Fibroblast of skin of right biceps (primary cell): ENCODE measurements around the gene UNC93B1.

ENCODE experiments used
- DNase-seq: peaks from one replicate; pipeline ENCODE4 v3.0.0-alpha.2; 2013

Gene UNC93B1

DNA sequence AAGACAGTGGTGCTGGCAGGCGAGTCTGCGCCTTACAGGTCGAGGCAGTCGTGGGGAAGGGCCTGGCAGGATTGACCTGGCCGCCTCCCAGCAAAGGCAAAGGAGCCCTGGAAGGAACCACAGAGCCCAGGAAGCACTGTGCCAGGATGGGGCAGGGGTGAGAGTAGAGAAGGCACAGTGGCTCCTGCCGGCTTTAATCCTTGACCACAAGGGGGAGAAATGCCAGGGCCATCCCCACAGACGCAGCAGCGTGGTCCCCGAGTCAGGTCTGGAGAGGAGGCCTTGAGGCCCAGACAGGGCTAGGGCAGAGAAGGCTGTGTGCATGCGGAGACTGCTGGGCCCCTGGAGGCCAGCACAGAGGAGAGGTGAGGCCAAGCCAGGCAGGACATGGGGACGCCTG is 16.7 kb upstream of the UNC93B1 start:
- peak; percentile 35 for DNase-seq

DNA sequence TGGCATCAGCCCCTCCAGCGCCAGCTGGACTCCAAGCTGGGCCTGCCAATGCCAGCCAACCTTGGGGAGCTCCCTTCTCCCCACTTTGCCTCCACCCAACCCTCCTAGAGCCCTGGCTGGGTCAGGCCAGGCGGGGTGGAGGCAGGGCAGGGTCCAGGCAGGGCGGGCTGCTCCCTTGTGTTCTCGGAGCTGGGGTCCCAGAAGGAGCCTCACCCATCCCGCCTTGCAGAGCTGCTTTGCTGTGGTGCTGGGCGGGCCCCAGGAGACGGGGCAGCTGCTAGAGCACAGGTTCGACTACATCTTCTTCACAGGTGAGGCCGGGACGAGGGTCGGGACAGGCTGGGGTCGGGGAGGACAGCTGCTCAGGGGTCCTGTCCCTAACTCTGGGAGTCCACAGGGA is 15.6 kb upstream of the UNC93B1 start:
- no peak for DNase-seq

DNA sequence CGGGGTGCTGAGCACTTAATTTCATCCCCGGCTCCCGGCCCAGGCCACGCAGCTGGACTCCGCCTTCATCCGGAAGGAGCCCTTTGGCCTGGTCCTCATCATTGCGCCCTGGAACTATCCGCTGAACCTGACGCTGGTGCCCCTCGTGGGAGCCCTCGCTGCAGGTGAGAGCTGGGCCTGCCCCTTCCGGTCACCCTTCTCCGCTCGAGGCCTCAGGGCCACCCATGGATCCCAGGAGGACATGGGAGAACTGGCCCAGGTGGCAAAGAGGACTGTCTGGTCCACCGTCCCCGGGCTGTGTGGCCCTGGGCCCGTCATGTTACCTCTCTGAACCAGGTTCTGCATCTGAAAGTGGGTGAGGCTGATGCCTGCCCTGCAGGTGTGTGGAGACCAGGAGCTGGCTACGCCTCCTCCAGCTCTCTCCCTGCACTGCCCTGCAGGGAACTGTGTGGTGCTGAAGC is 14.9 kb upstream of the UNC93B1 start:
- DNase-seq, result no peak

DNA sequence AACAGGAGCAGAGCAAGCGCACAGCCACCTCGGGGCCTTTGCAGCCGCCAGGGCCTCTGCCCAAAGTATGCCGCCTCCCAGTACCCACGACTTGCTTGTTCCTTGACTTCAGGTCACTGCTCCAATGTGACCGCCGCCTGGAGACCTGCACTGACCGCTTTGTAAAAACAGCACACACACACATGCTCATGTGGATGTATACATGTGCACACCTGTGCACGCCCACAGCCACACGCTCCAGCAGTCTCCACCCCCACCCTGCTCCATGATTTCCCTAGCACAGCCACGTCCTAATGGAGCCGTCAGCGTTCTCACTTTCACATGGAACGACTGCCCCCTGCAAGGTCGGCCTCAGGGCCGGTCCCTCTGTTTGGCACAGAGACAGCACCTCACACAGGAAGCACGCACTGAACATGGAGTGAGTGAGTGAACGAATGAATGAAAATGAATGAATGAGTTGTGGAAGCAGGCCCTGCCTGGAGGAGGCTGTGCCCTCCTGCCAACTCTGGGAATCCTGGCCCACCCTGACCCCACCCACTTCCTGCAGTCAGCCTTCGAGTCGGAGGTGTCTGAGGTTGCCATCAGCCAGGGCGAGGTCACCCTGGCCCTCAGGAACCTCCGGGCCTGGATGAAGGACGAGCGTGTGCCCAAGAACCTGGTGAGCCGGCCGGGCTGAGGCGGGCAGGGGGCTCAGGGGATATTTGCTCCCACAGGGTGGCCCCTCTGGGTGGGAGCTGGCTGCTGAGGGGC is 14.3 kb upstream of the UNC93B1 start:
- DNase-seq, result no peak

DNA sequence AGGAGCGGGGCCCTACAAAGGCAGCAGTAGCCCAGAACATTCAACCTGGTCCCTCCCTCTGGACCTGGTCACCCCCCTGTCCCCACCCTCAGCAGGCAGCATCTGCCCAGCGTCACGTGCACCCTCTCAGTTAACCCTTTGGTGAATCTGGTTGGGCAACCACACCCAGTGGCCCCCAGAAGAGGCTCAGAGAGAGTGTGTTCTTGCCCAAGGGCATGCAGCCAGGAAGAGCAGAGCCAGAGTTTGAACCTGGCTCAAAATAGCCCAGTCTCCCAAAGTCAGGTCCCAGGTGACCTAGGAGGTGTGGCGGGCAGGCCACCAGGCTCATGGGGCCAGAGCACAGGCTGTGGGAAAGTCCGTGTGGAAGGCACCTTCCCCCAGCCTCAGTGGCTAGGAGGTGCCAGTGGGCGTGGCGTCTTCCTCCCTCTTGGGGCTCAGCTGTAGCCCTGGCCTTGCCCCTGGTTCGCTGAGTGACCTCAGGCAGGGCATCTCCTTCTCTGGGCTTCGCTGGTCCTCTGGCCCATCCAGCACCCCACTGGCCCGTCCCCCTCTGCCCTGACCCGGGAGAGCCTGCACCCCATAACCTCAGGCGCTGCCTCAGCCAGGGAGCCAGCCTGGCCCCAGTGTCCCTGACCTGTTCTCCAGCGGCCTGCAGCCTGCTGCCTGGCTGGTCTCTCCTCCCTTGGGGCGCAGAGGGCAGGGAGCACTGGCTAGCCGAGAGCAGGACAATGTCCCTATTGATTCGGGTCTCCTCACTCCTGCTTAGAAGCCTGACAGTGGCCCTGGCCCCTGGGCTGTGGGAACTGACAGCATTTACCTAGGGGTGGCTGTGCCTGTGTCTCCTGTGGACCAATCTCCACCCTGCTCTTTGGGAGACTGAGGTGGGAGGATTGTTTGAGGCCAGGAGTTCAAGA is 13.3 kb upstream of the UNC93B1 start:
- no peak for DNase-seq

DNA sequence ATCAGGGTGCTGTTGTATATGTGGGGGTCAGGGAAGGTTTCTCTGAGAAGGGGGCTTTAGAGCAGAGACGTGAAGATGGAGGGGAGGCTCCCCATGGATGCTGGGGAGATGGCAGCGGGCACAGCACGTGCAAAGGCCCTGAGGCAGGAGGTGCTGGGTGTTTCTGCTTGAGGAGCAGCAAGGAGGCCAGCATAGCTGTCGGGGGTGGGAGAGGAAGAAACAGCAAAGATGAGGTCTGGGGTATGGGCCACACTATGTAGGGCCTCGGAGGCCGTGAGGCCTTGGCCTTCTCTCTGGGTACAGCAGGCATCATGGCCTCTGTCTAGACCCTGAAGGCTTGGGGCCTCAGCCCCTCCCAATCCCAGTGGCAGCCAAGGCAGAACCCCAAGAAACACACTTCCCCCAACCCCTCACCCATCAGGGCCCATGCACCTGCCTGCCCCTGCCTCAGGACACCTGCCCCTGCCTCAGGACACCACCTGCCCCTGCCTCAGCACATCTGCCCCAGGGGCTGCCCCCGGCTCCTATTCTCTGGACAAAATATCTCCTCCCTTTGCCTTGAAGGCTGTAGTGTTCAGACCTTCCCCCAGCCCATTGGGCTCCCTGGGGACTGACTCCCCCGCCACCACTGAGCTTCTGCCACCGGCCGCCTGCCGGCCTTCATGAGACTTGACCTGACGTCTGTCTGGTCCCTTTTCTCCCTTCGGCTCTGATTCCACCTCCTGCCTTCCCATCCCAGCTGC is 12.4 kb upstream of the UNC93B1 start:
- DNase-seq, result no peak

DNA sequence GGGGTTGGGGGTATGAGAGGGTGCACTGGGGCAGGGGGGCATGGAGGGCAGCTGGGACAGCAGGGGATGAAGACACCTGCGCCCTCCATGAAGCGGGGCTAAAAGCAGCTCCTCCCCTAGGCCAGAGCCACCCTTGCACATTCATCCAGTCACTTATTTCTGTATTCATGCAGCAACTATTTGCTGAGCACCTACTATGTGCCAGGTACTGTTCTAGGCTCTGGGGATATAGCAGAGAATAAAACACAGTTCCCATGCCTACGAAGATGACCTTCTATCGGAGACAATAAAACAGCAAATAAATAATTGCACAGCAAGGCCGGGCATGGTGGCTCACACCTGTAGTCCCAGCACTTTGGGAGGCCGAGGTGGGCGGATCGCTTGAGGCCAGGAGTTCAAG is 11.6 kb upstream of the UNC93B1 start:
- no peak for DNase-seq

DNA sequence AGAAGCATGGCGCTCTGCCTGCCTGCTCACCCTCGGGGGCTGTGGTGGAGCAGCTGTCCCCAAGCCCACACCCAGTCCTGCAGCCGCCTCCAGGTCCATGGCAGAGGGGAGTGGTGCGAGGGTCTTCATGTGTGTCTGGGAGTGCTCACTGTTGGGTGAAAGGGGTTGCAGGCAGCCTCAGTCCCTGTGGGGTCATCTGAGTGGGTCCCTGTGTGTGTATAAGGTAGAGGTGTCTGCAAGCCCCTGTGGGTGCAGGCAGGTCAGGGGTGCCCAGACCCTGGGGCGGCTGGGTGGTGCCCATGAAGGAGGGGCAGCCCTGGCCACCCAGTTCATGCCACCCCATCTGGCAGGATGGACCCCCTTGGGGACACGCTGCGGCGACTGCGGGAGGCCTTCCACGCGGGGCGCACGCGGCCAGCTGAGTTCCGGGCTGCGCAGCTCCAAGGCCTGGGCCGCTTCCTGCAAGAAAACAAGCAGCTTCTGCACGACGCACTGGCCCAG is 11.1 kb upstream of the UNC93B1 start:
- DNase-seq, result no peak

DNA sequence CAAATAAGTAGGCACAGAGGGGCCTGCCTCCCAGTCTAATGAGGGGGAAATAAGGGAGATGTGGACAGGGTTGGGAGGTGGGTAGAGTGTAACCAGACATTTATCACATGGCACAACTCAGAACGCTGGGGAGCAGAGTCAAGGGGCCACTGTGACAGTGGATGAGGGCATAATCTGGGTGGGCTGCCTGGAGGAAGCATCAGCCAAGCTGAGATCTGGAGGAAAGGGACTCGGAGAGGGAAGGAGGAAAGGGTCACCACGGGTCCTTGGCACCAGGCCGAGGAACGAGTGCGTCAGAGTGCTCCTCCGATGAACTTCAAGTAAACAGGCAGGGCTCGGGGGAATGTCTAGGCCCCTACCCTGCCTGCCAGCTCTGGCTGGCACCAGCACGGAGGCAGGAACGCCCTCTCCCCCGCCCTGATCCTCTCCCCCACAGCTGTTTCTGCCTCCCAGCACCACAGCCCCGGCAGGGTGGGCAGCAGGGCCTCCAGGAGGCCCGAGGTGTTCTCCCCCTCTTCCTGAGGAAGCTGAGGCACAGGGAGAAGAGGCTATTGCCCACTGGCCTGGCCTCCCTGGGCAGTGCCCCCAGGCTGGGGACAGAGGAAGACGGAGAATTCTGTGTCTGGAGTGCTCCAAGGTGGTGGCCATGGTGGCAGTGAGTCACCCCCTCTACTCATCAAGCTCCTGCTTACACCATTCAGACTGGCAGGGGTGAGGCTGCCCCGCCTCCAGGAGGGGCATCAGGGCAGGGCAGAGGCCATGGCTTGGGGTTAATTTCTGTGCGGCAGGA is 10.5 kb upstream of the UNC93B1 start:
- DNase-seq, result peak; percentile 61

DNA sequence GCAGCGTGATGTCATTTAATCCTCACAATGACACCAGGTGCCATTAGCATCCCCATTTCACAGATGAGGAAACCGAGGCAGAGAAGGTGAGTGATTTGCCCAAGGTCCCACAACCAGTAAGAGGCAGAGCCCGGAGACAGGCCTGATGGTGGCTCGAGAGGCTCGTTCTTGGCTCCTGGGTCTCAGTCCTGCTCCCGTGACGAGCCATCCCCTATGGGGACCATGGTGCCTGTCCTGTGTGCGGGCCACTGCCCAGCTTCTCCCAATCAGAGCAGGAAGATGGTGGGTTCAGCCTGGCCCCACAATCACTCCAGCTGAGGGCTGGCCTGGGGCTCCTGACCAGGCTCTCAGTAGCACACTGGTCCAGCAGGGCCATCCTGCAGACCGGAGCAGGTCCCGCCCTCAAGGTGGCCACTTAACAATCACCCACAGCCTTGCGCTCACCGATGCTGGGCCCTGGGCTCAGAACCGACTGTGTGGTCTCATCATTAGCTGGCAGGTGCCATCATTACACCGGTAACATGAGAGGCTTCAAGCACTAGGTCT is 9.8 kb upstream of the UNC93B1 start:
- DNase-seq, result no peak

DNA sequence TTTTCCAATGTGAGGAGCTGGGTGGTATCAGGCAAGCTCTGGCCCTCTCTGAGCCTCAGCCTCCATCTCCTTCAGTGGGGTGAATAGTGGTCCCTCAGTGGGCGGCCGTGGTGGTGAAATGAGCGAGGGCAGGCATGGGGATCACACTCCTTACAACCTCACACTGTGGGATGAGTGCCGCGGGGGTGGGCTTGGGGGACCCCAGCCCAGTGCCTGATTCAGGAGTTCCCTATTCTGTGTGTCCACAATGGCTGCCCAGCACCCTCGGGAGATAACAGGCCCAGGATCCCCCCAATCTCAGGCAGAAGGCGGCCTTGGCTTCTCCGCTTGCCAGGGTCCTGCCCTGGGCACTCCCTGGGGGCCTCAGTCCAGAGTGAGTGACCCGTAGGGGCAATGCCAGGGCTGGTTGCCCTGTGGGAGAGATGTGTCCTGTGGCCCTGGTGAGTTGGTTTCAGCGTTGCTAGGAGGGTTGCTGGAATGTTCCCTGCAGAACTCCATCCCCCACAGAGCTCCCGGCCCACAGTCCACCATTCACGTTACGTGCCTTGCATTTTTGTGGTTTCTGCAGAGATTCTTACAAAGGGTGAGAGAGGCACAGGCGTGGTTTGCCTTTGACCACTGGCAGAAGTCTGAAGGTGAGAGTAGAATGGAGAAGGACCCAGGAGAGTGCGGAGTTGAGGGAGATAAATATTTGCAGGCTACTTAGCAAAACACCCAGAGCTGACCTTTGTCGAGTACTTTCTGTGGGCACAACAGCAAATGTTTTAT is 9.1 kb upstream of the UNC93B1 start:
- DNase-seq, result peak; percentile 96

DNA sequence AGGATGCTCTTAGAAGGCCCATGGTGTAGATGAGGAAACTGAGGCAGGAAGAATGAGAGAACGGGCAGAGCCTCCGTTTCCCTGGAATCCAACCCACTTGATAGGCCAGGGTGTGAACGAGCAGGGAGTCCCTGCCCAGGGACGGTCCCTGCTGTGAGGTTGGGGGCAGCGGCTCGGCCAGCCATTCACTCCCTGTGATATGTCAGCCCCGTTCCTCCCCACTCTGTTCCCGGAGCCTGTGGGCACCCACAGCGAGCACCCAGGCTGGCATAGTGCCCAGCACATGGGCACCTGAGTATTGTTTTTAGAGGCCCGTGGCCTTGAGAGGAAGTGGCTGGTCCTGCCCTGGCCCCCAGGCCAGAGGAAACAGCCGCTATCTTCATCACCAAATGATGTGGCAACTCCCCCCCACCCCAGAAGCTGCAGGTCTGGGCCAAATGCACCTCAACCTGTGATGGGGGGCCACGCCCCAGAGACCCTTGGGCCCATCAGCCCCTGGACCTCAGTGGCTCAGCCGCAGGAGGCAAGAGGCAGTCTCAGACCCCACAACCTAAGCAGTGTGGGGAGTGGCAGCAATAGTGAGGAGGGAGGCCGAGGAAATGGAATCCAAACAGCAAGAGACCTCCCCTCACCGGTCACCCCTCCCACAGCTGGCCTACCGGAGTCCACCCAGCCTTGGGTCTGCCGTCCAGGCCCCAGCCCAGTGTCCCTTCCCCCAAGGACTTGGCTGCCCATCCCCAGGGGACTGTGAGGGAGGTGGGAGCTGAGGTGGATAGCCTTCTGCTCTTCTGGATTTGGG is 8.3 kb upstream of the UNC93B1 start:
- DNase-seq, result no peak

DNA sequence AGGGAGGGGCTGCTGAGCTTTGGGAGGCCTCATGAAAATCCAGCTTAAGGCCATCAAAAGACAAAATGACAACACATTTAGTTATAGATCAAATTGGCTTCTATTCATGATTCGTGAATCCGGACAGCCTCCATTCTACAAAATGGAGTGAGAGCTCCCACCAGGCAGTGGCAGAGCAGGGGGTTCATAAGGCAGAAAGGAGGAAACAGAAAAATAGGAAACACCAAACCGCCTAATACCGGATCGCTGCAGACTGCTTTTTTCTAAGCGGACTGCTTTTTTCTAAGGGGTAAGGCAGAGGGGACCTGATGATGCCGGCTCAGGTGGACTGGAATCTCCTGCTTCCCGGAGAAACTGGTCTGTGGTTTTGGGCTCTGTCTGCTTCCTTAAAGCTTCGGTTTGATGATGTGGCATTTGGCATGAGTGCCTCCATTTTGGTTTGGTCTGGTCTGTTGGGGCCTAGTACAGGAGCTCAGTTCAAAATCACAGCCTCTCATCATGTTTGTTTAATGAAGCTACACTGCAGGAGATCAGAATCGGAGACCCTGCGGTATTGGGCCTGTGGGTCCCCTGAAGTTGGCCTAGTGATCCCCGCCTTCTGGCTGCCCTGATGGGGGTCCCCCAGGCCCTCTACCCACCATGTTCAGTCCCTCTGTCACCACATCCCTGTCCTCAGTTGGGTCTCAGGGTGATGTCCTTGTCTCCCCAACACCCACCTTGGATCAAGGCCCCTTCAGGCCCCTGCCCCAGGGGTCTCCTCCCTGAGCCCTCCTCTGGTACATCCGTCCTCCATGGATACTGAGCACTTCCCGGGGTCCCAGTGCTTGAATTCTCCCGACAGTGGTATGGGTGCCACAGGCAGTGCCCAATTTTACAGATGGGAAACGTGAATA is 7.4 kb upstream of the UNC93B1 start:
- DNase-seq, result no peak

DNA sequence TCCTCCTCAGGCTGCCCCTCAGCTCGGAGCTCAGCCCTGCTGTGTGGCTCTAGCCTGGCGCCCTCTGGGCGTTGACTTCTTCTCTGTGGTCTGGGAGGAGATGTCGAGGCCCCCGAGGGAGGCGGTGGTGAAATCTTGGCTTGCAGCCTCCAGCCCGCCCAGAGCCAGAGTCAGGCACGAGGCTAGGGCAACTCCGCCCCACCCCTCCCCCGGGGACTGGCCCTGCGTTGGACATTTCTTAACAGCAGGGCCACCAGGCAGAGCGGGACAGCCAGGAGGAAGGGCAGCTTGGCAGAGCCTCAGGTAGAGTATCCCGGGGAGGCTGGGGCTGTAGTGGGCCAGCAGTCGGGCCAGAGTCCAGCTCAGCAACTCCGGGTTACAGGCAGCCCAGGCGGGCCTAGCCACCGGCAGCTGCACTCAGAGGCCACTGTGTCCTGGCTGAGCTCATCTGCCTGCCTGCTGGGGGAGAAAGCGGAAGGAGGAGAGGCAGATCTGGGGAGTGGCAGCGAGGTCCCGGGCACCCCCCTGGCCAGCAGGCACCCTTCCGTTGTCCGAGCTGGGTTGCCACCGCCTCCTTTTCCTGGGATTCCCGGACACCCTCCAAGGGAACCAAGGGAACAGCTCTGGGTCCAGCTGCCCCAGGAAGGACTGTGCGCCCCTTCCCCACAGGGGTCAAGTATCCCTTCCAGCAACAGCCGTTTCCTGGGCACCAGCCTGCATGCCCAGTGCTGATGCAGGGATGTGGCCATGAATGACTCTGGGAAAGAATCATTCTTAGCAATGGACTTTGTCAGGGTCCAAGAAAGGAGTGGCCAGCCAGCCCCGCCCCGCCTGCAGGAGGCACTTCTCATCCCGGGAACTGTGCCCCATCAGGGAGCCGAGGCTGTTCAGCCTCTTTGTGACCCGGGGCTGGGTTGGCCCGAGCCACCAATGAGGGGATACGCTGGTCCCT is 6.5 kb upstream of the UNC93B1 start, which contains the start of gene ALDH3B1:
TSS of gene ALDH3B1 (plus strand) at position 238 of the 952 bp plus-strand sequence. CDS start 4,971 bp downstream, outside the sequence.
- peak; percentile 79 for DNase-seq

DNA sequence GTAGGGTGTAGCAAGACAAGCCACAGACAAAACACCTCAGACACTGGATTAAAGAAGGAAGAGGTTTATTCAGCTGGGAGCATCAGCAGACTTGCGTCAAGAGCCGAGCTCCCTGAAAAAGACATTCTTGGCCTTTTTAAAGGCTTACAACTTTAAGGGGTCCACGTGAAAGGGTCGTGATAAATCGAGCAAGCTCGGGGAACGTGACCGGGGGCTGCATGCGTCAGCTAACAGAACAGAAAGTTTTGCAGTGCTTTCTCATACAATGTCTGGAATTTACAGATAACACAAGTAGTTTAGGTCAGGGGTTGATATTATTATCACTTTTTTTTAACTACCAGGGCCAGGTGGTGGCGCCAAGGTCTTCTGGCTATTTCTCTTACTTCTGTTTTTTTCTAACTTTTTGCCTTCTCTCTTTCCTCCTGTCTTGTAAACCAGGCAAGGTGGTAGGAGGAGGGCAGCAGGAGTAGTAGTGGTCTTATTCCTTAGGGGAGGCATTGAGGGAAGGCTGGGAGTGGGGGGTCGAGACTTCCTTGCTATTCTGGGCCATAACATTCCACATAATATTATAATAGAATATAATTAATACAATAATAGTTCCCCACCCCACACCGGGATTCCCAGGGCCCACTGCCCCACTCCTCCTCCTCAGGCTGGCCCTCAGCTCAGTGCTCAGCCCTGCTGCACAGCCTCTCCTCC is 5.6 kb upstream of the UNC93B1 start:
- peak; percentile 58 for DNase-seq

DNA sequence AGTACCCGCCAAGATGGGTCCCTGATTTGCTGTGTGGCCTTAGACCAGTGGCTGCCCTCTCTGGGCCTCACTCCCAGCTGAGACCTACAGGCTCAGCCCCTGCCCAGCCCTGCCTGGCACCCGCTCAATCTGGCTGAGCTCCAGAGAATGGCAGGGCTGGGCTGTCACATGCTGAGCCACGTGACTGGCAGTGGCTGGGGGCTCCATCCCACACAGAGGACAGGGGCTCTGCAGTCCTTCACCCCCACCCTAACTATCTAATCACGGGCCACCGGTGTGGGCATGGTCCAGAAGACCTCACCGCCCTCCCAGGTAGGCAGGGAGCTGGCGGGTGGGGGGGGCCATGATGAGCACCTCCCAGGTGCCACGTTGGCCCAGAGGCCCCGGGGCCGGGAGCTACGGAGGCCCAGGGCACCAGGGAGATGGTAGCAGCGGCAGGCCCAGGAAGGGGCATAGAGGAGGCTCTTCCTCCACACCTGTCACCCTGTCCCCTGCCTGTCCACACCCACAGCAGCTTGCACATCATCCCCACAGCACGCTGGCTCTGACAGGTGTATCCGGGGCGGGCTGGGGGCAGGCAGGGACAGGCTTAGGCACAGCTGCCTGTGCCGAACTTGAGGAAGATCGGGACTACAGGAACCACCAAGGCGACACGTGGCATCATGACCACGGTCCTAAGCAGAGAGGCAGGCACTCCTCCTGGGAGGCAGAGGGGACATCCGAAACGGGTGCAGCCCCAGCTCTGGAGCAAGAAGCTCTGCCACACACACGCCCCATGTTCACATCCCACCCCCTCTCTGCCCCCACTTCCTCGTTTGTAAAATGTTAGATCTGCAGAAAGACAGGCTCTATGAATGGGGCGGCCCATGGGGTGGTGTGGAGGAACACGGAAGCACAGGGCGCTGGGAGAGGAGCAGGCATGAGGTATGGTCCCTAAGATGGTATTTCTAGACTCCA is 4.8 kb upstream of the UNC93B1 start:
- no peak for DNase-seq
